PFSK-1 (cell line): Measurements from ENCODE around the gene FKBP10.

Experiments used
- FOXP2 ChIP-seq: optimal IDR thresholded peaks from 2 replicates; pipeline ENCODE3; 2011; ENCODE audit warnings: borderline replicate concordance, control low read depth, inconsistent platforms; ENCODE audit not compliant: insufficient read depth; ENCODE audit errors: extremely low read length, extremely low read depth
- POLR2AphosphoS5 ChIP-seq: IDR thresholded peaks from 2 replicates; pipeline ENCODE4 v1.6.1; 2012; ENCODE audit warnings: low read depth, mild to moderate bottlenecking, control low read depth, low read length, moderate library complexity
- REST ChIP-seq, 2 experiments: IDR thresholded peaks; 2 replicates each; pipeline versions ENCODE4 v1.6.1 to v1.8.0; 2011 to 2012; ENCODE audit warnings: low read depth in 2 of 2, low read length in 2 of 2, control low read depth in 1 of 2, inconsistent platforms in 1 of 2, mild to moderate bottlenecking in 1 of 2, moderate library complexity in 1 of 2; ENCODE audit not compliant: insufficient read depth in 1 of 2
- TAF1 ChIP-seq: IDR thresholded peaks from 2 replicates; pipeline ENCODE4 v1.6.1; 2012; ENCODE audit warnings: low read length, control low read depth, borderline replicate concordance; ENCODE audit not compliant: insufficient read depth

GRCh38 chr17:41768682-41769288 lies 44.0 kb upstream of the FKBP10 start:
- TF ChIP-seq FOXP2 = no peak
- no peak for TF ChIP-seq POLR2AphosphoS5
- no peak for TF ChIP-seq REST (IDR thresholded peaks at IDR 0.05; ENCODE audit: insufficient read depth in 1 of 2, low read depth in 2 of 2, low read length in 2 of 2)
- no peak for TF ChIP-seq TAF1
